HepG2 (cell line): ENCODE data around the gene UGT1A7. TPM values are rescaled to one million over a fixed set of nuclear protein-coding genes. Genes with fewer than 3 reads are reported as not detected.
"Not testable (repeated sequence)": the region's sequence is repeated elsewhere in the genome, so short reads cannot be mapped to it uniquely, and the experiment has no call there.

Experiments
- BCL6 ChIP-seq: IDR thresholded peaks from 2 replicates; pipeline ENCODE4 v1.6.1; 2016; ENCODE audit warnings: missing genetic modification reagents, missing compliant biosample characterization
- ELF3 ChIP-seq: IDR thresholded peaks from 2 replicates; pipeline ENCODE4 v1.6.1; 2016; ENCODE audit warnings: missing genetic modification reagents, missing compliant biosample characterization
- FOXA3 ChIP-seq: IDR thresholded peaks from 2 replicates; pipeline ENCODE4 v1.6.1; 2016; ENCODE audit warnings: missing genetic modification reagents, missing compliant biosample characterization
- GZF1 ChIP-seq: sonication (generic); formaldehyde crosslinking; IDR thresholded peaks from 2 replicates; pipeline ENCODE4 v1.5.1; 2020; ENCODE audit warnings: mild to moderate bottlenecking, missing genetic modification reagents
- JUNB ChIP-seq: sonication (generic); formaldehyde crosslinking; IDR thresholded peaks from 2 replicates; pipeline ENCODE4 v1.8.0; 2022; ENCODE audit warnings: missing genetic modification reagents, mild to moderate bottlenecking, borderline replicate concordance
- MAZ ChIP-seq, 2 experiments: sonication (generic) in 1 of 2; formaldehyde crosslinking in 1 of 2; IDR thresholded peaks; 2 replicates each; pipeline versions ENCODE4 v1.5.0 to v1.6.1; 2012 to 2020; ENCODE audit warnings: low read depth in 2 of 2, mild to moderate bottlenecking in 2 of 2, borderline replicate concordance in 1 of 2, improper control_type of control experiment in 1 of 2, low read length in 1 of 2, missing genetic modification reagents in 1 of 2, moderate library complexity in 1 of 2
- MED1 ChIP-seq: sonication (generic); formaldehyde crosslinking; IDR thresholded peaks from 2 replicates; pipeline ENCODE4 v1.4.0; 2020; ENCODE audit warnings: missing genetic modification reagents
- MEF2D ChIP-seq: sonication (generic); formaldehyde crosslinking; IDR thresholded peaks from 2 replicates; pipeline ENCODE4 v1.5.1; 2020; ENCODE audit warnings: mild to moderate bottlenecking, missing genetic modification reagents
- MEIS1 ChIP-seq: sonication (generic); formaldehyde crosslinking; IDR thresholded peaks from 2 replicates; pipeline ENCODE4 v1.9.0; 2021; ENCODE audit warnings: mild to moderate bottlenecking, missing genetic modification reagents, moderate library complexity, borderline replicate concordance
- MIER2 ChIP-seq: IDR thresholded peaks from 2 replicates; pipeline ENCODE4 v1.6.1; 2016; ENCODE audit warnings: missing biosample characterization, missing genetic modification reagents
- MXD4 ChIP-seq: IDR thresholded peaks from 2 replicates; pipeline ENCODE4 v1.6.1; 2016; ENCODE audit warnings: mild to moderate bottlenecking, missing biosample characterization, missing genetic modification reagents
- NRL ChIP-seq: sonication (generic); formaldehyde crosslinking; IDR thresholded peaks from 2 replicates; pipeline ENCODE4 v1.5.0; 2020; ENCODE audit warnings: missing genetic modification reagents, mild to moderate bottlenecking, moderate library complexity, borderline replicate concordance
- RXRB ChIP-seq: IDR thresholded peaks from 2 replicates; pipeline ENCODE4 v1.6.1; 2016; ENCODE audit warnings: borderline replicate concordance, missing genetic modification reagents, missing compliant biosample characterization
- SAP130 ChIP-seq: IDR thresholded peaks from 2 replicates; pipeline ENCODE4 v1.6.1; 2016; ENCODE audit warnings: low read depth
- TBX3 ChIP-seq: fragments of 450-650 bp; IDR thresholded peaks from 2 replicates; pipeline ENCODE4 v1.6.1; 2017; ENCODE audit warnings: antibody characterized with exemption, mild to moderate bottlenecking, inconsistent platforms, borderline replicate concordance
- UBTF ChIP-seq: sonication (generic); formaldehyde crosslinking; IDR thresholded peaks from 2 replicates; pipeline ENCODE4 v1.4.0; 2020; ENCODE audit warnings: mild to moderate bottlenecking, missing genetic modification reagents
- ZMAT3 ChIP-seq: sonication (generic); formaldehyde crosslinking; conservative IDR thresholded peaks from 2 replicates; pipeline ENCODE4 v1.7.0; 2021; ENCODE audit warnings: missing genetic modification reagents
- ZNF205 ChIP-seq: IDR thresholded peaks from 2 replicates; pipeline ENCODE4 v1.6.1; 2018; ENCODE audit warnings: missing biosample characterization, missing genetic modification reagents
- ZNF317 ChIP-seq: sonication (generic); formaldehyde crosslinking; IDR thresholded peaks from 2 replicates; pipeline ENCODE4 v1.5.0; 2020; ENCODE audit warnings: mild to moderate bottlenecking, missing genetic modification reagents
- ZNF383 ChIP-seq: sonication (generic); formaldehyde crosslinking; IDR thresholded peaks from 2 replicates; pipeline ENCODE4 v1.4.0; 2020; ENCODE audit warnings: missing genetic modification reagents, mild to moderate bottlenecking, borderline replicate concordance
- ZNF556 ChIP-seq: sonication (generic); formaldehyde crosslinking; IDR thresholded peaks from 2 replicates; pipeline ENCODE4 v1.4.0; 2020; ENCODE audit warnings: mild to moderate bottlenecking, missing genetic modification reagents, borderline replicate concordance
- ZNF605 ChIP-seq: sonication (generic); formaldehyde crosslinking; IDR thresholded peaks from 2 replicates; pipeline ENCODE4 v1.8.0; 2022; ENCODE audit warnings: mild to moderate bottlenecking, missing genetic modification reagents
- ZNF614 ChIP-seq: IDR thresholded peaks from 2 replicates; pipeline ENCODE4 v1.6.1; 2018; ENCODE audit warnings: missing biosample characterization, missing genetic modification reagents, inconsistent platforms, borderline replicate concordance
- ZNF724P ChIP-seq: sonication (generic); formaldehyde crosslinking; IDR thresholded peaks from 2 replicates; pipeline ENCODE4 v1.8.0; 2022; ENCODE audit warnings: missing genetic modification reagents, borderline replicate concordance
- ZNF772 ChIP-seq: sonication (generic); formaldehyde crosslinking; IDR thresholded peaks from 2 replicates; pipeline ENCODE4 v1.5.0; 2020; ENCODE audit warnings: mild to moderate bottlenecking, missing genetic modification reagents
- ZNF790 ChIP-seq: sonication (generic); formaldehyde crosslinking; IDR thresholded peaks from 2 replicates; pipeline ENCODE4 v1.8.0; 2022; ENCODE audit warnings: missing genetic modification reagents, mild to moderate bottlenecking, borderline replicate concordance
- polyA plus RNA-seq, 8 experiments: library from polyadenylated mRNA; depleted of rRNA in 3 of 8; stranded (reverse) in 7 of 8; unstranded in 1 of 8; fragments of >200 nt; fragmentation: Illumina TruSeq in 4 of 8; extraction: Trizol in 4 of 8; gene quantifications; 2 replicates each; pipeline versions ENCODE4 v1.2.1 to v1.2.3, GENCODE V29; 2011 to 2016; ENCODE audit warnings: low read depth in 4 of 8, missing spikeins in 1 of 8, mixed read lengths in 1 of 8; ENCODE audit not compliant: insufficient read depth in 1 of 8
- total RNA-seq, 5 experiments: library from RNA; depleted of rRNA; stranded (reverse); fragments of >200 nt; fragmentation: Illumina TruSeq; extraction: Trizol; gene quantifications; 2 replicates each; pipeline ENCODE4 v1.2.3, GENCODE V29; 2016; ENCODE audit warnings: low read depth in 1 of 5
- TF ChIP-seq, protein P1 (sequence below): sonication (generic); formaldehyde crosslinking; IDR thresholded peaks from 2 replicates; pipeline ENCODE4 v1.4.0; 2020; ENCODE audit warnings: missing genetic modification reagents

The UGT1A7 gene
- total and polyA plus RNA-seq, 2 of the 13 experiments (the other 11 are each of a cell fraction or from before 2014, with no cell fraction given): not detected

GRCh38 chr2:233736868-233737653 is 55.4 kb downstream of the UGT1A7 start (continued):
- TF ChIP-seq FOXA3 (CRISPR knock-in tag): peak; percentile 90
- TF ChIP-seq BCL6 (CRISPR knock-in tag): peak; percentile 12; the same call in 1 of the 2 replicates
- peak; percentile 85; the same call in 1 of the 2 replicates for TF ChIP-seq MEIS1
- peak; percentile 66; the same call in 1 of the 2 replicates for TF ChIP-seq ZNF790 (CRISPR knock-in tag)
- peak; percentile 28; the same call in 1 of the 2 replicates for TF ChIP-seq ZNF317 (CRISPR knock-in tag)
- 0 out of 2 replicates have a peak, but pooled peaks have one; percentile 54 for TF ChIP-seq JUNB
- peak; percentile 81; the same call in 1 of the 2 replicates for TF ChIP-seq ZNF724P (CRISPR knock-in tag)
- 0 out of 2 replicates have a peak, but pooled peaks have one; percentile 16 for TF ChIP-seq NRL (CRISPR knock-in tag)
- not testable (repeated sequence) for TF ChIP-seq MAZ (IDR thresholded peaks at IDR 0.05; ENCODE audit: borderline replicate concordance, low read depth, low read length)
- TF ChIP-seq MAZ (CRISPR knock-in tag; IDR thresholded peaks at IDR 0.05; ENCODE audit: low read depth): peak; percentile 40; the same call in 1 of the 2 replicates
- peak; percentile 38; the same call in 1 of the 2 replicates for TF ChIP-seq MXD4 (CRISPR knock-in tag)
- TF ChIP-seq GZF1 (CRISPR knock-in tag): peak; percentile 58; the same call in 1 of the 2 replicates
- TF ChIP-seq SAP130: peak; percentile 83
- peak; percentile 66 for TF ChIP-seq RXRB (CRISPR knock-in tag)
- peak; percentile 81 for TF ChIP-seq ZNF556 (CRISPR knock-in tag)
- TF ChIP-seq TBX3: peak; percentile 38; the same call in 1 of the 2 replicates
- peak; percentile 87 for TF ChIP-seq ZNF605
- TF ChIP-seq, protein P1, sequence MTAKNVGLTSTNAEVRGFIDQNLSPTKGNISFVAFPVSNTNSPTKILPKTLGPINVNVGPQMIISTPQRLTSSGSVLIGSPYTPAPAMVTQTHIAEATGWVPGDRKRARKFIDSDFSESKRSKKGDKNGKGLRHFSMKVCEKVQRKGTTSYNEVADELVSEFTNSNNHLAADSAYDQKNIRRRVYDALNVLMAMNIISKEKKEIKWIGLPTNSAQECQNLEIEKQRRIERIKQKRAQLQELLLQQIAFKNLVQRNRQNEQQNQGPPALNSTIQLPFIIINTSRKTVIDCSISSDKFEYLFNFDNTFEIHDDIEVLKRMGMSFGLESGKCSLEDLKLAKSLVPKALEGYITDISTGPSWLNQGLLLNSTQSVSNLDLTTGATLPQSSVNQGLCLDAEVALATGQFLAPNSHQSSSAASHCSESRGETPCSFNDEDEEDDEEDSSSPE (CRISPR knock-in tag): peak; percentile 37; the same call in 1 of the 2 replicates
- TF ChIP-seq ZNF383 (CRISPR knock-in tag): 0 out of 2 replicates have a peak, but pooled peaks have one; percentile 17
- TF ChIP-seq ZNF772 (CRISPR knock-in tag): peak; percentile 52; the same call in 1 of the 2 replicates
- TF ChIP-seq MEF2D (CRISPR knock-in tag): peak; percentile 58; the same call in 1 of the 2 replicates
- peak; percentile 69 for TF ChIP-seq ZNF205 (CRISPR knock-in tag)
- peak; percentile 94 for TF ChIP-seq ELF3 (CRISPR knock-in tag)
- TF ChIP-seq MED1 (CRISPR knock-in tag): peak; percentile 45; the same call in 1 of the 2 replicates
- peak; percentile 39; the same call in 1 of the 2 replicates for TF ChIP-seq ZNF614 (CRISPR knock-in tag)
- 0 out of 2 replicates have a peak, but pooled peaks have one; percentile 29 for TF ChIP-seq MIER2
- peak; percentile 33; the same call in 1 of the 2 replicates for TF ChIP-seq UBTF (CRISPR knock-in tag)
- peak; percentile 75 for TF ChIP-seq ZMAT3 (CRISPR knock-in tag)
